ENCODE data around the gene SYPL2.

SYPL2 gene

DNA sequence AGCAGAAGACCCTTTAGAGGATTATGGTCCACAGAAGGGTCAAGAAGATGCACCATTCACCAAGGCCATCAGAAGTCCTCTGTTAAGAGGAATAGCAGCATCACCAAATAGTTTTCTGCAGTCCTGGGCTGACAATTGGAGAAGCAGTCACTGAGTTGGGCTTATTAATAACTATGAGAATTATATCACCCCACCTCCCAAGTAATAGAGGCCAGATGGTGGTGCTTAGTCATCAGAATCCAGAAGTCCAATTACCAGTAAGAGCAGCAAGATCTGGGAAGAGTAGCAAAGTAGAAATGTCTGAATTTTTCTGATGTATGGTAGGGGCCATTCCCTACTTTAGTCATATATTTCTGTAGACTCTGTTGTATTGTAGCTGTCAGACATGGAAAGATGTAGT, 34.0 kb upstream of the SYPL2 start:
- H3K27me3 ChIP-seq: no peaks in the 10 kb centered on the region
- H3K9me3 ChIP-seq: no peaks in the 10 kb centered on the region; the same call in 1 of the 2 replicates
- no peak overlapping the region for H3K4me3 ChIP-seq (ENCODE audit: low read depth, low read length)
- H3K4me1 ChIP-seq: no peaks in the 10 kb centered on the region
- TF ChIP-seq, protein P1, sequence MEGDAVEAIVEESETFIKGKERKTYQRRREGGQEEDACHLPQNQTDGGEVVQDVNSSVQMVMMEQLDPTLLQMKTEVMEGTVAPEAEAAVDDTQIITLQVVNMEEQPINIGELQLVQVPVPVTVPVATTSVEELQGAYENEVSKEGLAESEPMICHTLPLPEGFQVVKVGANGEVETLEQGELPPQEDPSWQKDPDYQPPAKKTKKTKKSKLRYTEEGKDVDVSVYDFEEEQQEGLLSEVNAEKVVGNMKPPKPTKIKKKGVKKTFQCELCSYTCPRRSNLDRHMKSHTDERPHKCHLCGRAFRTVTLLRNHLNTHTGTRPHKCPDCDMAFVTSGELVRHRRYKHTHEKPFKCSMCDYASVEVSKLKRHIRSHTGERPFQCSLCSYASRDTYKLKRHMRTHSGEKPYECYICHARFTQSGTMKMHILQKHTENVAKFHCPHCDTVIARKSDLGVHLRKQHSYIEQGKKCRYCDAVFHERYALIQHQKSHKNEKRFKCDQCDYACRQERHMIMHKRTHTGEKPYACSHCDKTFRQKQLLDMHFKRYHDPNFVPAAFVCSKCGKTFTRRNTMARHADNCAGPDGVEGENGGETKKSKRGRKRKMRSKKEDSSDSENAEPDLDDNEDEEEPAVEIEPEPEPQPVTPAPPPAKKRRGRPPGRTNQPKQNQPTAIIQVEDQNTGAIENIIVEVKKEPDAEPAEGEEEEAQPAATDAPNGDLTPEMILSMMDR (IDR thresholded peaks at IDR 0.05; ENCODE audit: low read depth, low read length): no peak
- no peak for DNase-seq
- no peaks in the 10 kb centered on the region for H3K36me3 ChIP-seq

DNA sequence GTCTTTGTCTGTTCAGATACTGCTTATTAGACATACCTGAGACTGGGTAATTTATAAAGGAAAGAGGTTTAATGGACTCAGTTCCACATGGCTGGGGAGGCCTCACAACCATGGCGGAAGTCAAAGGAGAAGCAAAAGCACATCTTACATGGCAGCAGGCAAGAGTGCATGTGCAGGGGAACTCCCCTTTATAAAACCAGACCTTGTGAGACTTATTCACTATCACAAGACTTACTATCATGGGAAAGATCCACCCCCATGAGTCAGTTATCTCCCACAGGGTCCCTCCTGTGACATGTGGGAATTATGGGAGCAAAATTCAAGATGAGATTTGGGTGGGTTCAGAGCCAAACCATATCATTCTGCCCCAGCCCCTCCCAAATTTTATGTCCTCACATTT, 33.0 kb upstream of the SYPL2 start:
- no peaks in the 10 kb centered on the region for H3K27me3 ChIP-seq
- no peak for DNase-seq

DNA sequence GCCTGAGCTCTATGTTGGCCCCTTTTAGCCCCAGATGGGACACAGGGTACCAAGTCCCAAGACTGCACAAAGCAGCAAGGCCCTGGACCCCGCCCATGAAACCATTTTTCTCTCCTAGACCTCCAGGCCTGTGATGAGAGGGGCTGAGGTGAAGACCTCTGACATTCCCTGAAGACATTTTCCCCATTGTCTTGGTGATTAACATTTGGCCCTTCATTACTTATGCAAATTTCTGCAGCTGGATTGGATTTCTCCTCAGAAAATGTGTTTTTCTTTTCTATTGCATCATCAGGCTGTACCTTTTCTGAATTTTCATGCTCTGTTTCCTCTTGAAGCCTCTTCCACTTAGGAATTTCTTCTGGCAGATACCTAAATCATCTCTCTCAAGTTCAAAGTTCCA, 31.9 kb upstream of the SYPL2 start:
- Histone ChIP-seq H3K27me3 (no peaks in the 10 kb centered on the region), H3K4me3 (ENCODE audit: low read depth, low read length) (no peak overlapping the region), H3K9me3 (no peaks in the 10 kb centered on the region; the same call in 1 of the 2 replicates), H3K4me1 (peaks cover 6% of the 10 kb centered on the region; the same call in 1 of the 2 replicates), H3K36me3 (no peaks in the 10 kb centered on the region)
- no peak for DNase-seq
- TF ChIP-seq, protein P1 (IDR thresholded peaks at IDR 0.05; ENCODE audit: low read depth, low read length): no peak

More for the DNA sequence above, 33.0 kb upstream of the SYPL2 start:
- TF ChIP-seq, protein P1 (IDR thresholded peaks at IDR 0.05; ENCODE audit: low read depth, low read length): no peak
- H3K4me1 ChIP-seq: no peaks in the 10 kb centered on the region
- no peaks in the 10 kb centered on the region for H3K36me3 ChIP-seq
- H3K4me3 ChIP-seq (ENCODE audit: low read depth, low read length): no peak overlapping the region
- H3K9me3 ChIP-seq: no peaks in the 10 kb centered on the region; the same call in 1 of the 2 replicates

DNA sequence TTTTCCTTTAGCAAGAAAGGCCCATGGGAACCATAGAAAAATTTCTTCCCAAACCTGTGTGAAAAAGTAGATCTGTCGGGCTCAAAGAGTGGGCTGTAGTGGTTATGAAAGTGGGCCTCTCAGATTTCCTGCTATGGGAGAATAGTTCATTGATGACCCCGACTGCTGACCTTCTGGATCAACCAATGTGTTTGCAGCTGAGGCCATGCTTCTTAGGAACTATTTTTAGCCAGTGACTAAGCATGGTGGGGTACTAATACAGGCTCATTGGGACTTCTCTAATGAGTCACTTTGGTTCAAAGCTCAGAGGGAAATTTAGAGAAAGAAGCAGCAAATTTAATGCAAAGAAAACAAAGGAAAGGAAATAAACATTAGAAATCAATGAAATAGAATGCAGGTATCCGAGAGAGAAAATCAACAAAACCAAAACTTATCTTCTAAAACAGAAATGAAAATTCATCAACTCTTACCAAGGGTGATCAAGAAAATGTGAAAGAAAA, 27.5 kb upstream of the SYPL2 start:
- H3K4me3 ChIP-seq (ENCODE audit: low read depth, low read length): no peak overlapping the region
- H3K9me3 ChIP-seq: no peaks in the 10 kb centered on the region; the same call in 1 of the 2 replicates
- no peaks in the 10 kb centered on the region for H3K27me3 ChIP-seq
- H3K4me1 ChIP-seq: peaks cover 6% of the 10 kb centered on the region; the same call in 1 of the 2 replicates
- no peaks in the 10 kb centered on the region for H3K36me3 ChIP-seq
- TF ChIP-seq, protein P1 (IDR thresholded peaks at IDR 0.05; ENCODE audit: low read depth, low read length): no peak
- no peak for DNase-seq

DNA sequence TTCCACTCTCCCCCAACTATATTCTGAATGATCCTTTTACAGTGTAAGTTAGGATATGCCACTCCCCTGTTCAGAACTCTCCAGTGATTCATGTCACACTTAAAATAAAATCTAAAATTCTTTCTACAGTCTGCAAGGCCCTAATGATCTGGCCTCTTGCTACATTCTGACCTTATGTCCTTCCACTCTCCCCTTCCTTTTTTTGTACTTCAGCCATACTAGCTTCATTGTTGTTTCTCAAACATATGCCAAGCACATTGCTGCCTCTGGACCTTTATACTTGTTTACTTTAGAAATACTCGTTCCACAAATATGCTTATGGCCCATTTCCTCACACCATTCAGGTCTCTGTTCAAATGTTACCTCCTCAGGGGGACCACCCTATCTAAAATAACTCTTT, 25.3 kb upstream of the SYPL2 start:
- H3K27me3 ChIP-seq: no peaks in the 10 kb centered on the region
- no peaks in the 10 kb centered on the region for H3K36me3 ChIP-seq
- H3K4me1 ChIP-seq: peaks cover 6% of the 10 kb centered on the region; the same call in 1 of the 2 replicates
- TF ChIP-seq, protein P1 (IDR thresholded peaks at IDR 0.05; ENCODE audit: low read depth, low read length): no peak
- H3K9me3 ChIP-seq: no peaks in the 10 kb centered on the region; the same call in 1 of the 2 replicates
- no peak overlapping the region for H3K4me3 ChIP-seq (ENCODE audit: low read depth, low read length)
- DNase-seq: no peak

DNA sequence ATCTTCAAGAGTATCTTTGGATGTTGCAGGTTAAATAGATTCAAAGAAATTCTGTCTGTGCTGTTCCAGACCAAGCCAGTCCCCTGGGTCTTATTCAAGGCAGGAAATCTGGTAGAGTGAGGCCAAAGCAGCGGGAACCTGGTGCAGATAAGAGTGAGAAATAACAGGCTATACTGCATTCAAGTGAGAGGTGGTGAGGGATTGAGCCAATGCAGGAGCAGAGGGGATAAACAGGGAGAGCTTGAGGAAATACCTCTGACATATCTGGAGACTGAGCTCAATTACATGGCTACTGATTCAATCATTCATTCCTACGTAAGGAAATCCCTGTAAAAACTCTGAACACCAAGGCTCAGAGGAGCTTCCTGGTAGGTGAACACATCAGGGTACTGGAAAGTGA, 22.9 kb upstream of the SYPL2 start:
- peaks cover 5% of the 10 kb centered on the region; the same call in 1 of the 2 replicates for H3K4me1 ChIP-seq
- H3K36me3 ChIP-seq: no peaks in the 10 kb centered on the region
- no peaks in the 10 kb centered on the region for H3K27me3 ChIP-seq
- no peak overlapping the region for H3K4me3 ChIP-seq (ENCODE audit: low read depth, low read length)
- no peaks in the 10 kb centered on the region for H3K9me3 ChIP-seq
- TF ChIP-seq, protein P1 (IDR thresholded peaks at IDR 0.05; ENCODE audit: low read depth, low read length): no peak
- DNase-seq: no peak
